Spleen (tissue), 7 donors: ENCODE data around the gene PLA2G4A.
"Not testable (repeated sequence)": the region's sequence is repeated elsewhere in the genome, so short reads cannot be mapped to it uniquely, and the experiment has no call there.

Source experiments
- POLR2A ChIP-seq, 3 donors: fragments of 450-650 bp; IDR thresholded peaks; one replicate each; pipeline ENCODE4 v1.5.1; 2017; ENCODE audit warnings: antibody characterized with exemption in 3 of 3, mild to moderate bottlenecking in 1 of 3
- POLR2AphosphoS5 ChIP-seq, 3 donors: sonication (generic); formaldehyde crosslinking; IDR thresholded peaks; one replicate each; pipeline ENCODE4 v1.5.1; 2017; ENCODE audit warnings: antibody characterized with exemption in 3 of 3
- TF ChIP-seq, protein P1 (sequence below), 11 experiments: fragments of 200-600 bp in 7 of 11; fragments of 450-650 bp in 4 of 11; sonication (generic) in 4 of 11; IDR thresholded peaks in 8 of 11; conservative IDR thresholded peaks in 3 of 11; 1 replicate in 7 of 11; 2 replicates in 4 of 11; pipeline versions ENCODE4 v1.4.0 to v1.8.0; 2016 to 2021; ENCODE audit warnings: antibody characterized with exemption in 11 of 11, inconsistent platforms in 4 of 11, mild to moderate bottlenecking in 1 of 11
- donor health status: DM: no; HTN: no; CAD: no; lungs with moderate emphysema.
- donor health status: DM: no; HTN: no; CAD: no.
- donor health status: DM: no; HTN: no; CAD: no.

DNA sequence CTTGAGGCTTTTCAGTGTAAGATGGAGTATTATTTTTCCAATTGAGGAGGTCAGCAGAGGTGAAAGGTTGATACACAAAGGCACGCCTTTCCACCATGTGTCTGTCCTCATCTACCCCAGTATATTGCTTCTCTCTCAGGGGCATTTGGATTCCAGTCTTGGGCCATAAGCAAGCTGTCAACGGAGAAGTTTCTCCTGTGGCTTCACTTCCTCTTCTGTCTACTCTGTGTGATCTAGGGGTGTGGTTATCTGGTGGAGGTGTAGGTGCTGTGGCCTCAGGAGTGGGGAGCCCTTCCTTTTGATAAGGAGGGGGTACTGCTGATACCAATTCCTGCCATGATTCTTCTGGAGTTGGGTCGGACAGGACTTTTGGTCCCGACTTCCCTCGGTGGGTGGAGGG, 92.6 kb downstream of the PLA2G4A start:
- TF ChIP-seq, protein P1, sequence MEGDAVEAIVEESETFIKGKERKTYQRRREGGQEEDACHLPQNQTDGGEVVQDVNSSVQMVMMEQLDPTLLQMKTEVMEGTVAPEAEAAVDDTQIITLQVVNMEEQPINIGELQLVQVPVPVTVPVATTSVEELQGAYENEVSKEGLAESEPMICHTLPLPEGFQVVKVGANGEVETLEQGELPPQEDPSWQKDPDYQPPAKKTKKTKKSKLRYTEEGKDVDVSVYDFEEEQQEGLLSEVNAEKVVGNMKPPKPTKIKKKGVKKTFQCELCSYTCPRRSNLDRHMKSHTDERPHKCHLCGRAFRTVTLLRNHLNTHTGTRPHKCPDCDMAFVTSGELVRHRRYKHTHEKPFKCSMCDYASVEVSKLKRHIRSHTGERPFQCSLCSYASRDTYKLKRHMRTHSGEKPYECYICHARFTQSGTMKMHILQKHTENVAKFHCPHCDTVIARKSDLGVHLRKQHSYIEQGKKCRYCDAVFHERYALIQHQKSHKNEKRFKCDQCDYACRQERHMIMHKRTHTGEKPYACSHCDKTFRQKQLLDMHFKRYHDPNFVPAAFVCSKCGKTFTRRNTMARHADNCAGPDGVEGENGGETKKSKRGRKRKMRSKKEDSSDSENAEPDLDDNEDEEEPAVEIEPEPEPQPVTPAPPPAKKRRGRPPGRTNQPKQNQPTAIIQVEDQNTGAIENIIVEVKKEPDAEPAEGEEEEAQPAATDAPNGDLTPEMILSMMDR (IDR thresholded peaks at IDR 0.05 in 8 of 11, conservative IDR thresholded peaks at IDR 0.05 in 3 of 11): not testable (repeated sequence)
- not testable (repeated sequence) for TF ChIP-seq POLR2A, POLR2AphosphoS5 (IDR thresholded peaks at IDR 0.05)
